Right cardiac atrium (tissue), 5 donors: ENCODE results near the gene CHTOP. TPM values are rescaled to one million over a fixed set of nuclear protein-coding genes. Genes with fewer than 3 reads are reported as not detected.

ENCODE experiments used
- ATAC-seq, 2 donors: fragments of 200-7000 bp; cut with Tn5 transposase; one replicate each; pipeline versions ENCODE4 v1.8.0 to v1.9.1; 2020; ENCODE audit warnings: moderate library complexity in 2 of 2, mild to moderate bottlenecking in 1 of 2
- DNase-seq, 3 donors: peaks; one replicate each; pipeline ENCODE4 v3.0.0-alpha.2; 2020
- H3K27ac ChIP-seq: one replicate; pipeline ENCODE4 v1.5.1; 2013; ENCODE audit warnings: mild to moderate bottlenecking, low read length, control low read depth, moderate library complexity
- H3K27me3 ChIP-seq: one replicate; pipeline ENCODE4 v1.6.1; 2013; ENCODE audit not compliant: control insufficient read depth, insufficient read depth
- H3K4me1 ChIP-seq: one replicate; pipeline ENCODE4 v1.6.1; 2013; ENCODE audit warnings: low read length; ENCODE audit not compliant: control insufficient read depth, insufficient read depth
- H3K4me3 ChIP-seq: one replicate; pipeline ENCODE4 v1.5.1; 2013; ENCODE audit warnings: low read length, control low read depth
- H3K9me3 ChIP-seq: one replicate; pipeline ENCODE4 v1.6.1; 2013; ENCODE audit warnings: low read length; ENCODE audit not compliant: control insufficient read depth
- WGBS: extraction: QIAGEN DNeasy Blood & Tissue Kit; methylation state at CpG from one replicate; pipeline ENCODE4 v1.1.7; 2013; 5-methylcytosine and 5-hydroxymethylcytosine counted together
- intact Hi-C, 4 donors: fragments of 100-400 bp; cut with DNase I; formaldehyde crosslinking; loops; one replicate each; pipeline versions ENCODE4 v1.11.0 to v1.14.0; 2022 to 2023
- polyA plus RNA-seq: library from polyadenylated mRNA; stranded (reverse); fragments of 200-250 nt; gene quantifications from one replicate; pipeline ENCODE4 v1.2.3, GENCODE V29; 2013
- total RNA-seq, 4 donors: library from RNA; stranded (reverse); fragmentation: NEBNext Ultra II Directional; extraction: Animal tissue kit (Norgen Biotek cat#: 25700); gene quantifications; one replicate each; pipeline ENCODE4 v1.2.1, GENCODE V29; 2021
- donor health status: healthy with polysubstance abuse.
- donor health status: DM: no; HTN: yes; CAD: no.
- donor health status: DM: no; HTN: no; CAD: no.
- donor health status: DM: no; HTN: yes; CAD: no; lungs with severe emphysema.
- donor health status: DM: yes; HTN: yes; CAD: no.

The CHTOP gene
- total and polyA plus RNA-seq, 5 donors, result 56.1 to 75.3 (median 65.0) TPM

DNA sequence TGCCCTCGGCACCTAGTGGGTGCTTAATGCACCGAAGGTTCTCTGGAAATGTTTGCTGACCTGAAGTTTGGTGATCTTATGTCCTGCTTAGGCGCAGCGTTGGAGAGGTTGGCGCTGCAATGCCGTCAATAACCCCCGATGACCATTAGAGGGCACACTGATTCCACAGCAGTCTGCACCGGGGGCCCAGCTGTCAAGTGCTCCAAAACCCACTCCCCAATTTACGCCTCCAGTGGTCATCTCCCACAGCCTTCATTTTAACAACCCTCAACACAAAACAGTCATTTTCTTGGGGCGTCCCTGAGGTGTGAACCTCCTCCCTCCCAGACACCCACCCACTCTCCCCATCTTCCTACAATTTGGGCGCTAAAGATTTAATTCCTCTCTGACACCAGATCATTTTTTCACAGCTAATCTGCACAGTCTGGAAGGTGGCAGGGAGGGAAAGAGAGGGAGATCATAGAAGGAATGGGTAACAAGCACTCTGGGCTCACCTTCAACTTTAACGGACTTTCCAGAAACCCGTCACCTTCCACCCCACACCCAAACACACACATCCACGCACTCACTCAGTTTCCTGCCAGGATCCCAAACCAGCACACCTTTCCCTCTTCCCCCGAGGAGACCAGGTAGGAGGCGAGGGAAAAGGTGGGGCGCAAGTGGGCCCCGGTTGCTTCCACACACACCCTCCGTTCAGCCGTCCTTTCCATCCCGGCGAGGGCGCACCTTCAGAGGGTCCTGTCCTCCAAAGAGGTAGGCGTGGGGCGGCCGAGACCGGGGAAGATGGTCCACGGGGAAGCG, 44.1 kb downstream of the CHTOP start:
- DNase-seq (peak; percentile 48 to 73 (median 70)), ATAC-seq (peak; percentile 66 to 72)
- H3K27me3 ChIP-seq, result no peaks in the 10 kb centered on the region
- H3K4me3 ChIP-seq, result peak overlapping the region; percentile 58
- 2% methylated on average over 29 of the region's 29 CpGs for WGBS
- H3K27ac ChIP-seq, result peak overlapping the region; percentile 46
- H3K9me3 ChIP-seq, result no peaks in the 10 kb centered on the region
- intact Hi-C loops, result loop anchor here (2.0 to 10.0 kb wide), 6 partner anchors 69 to 309 kb away; partner anchors contain the start of gene RAB13 (in 4 of the 4)
- peaks cover 2% of the 10 kb centered on the region for H3K4me1 ChIP-seq

- H3K27ac ChIP-seq, result peak within 1 kb of the TSS; percentile 71
- intact Hi-C loops, result loop anchor here (2.0 to 10.0 kb wide), 6 partner anchors 69 to 309 kb away; partner anchors contain the start of gene RAB13 (in 4 of the 4)
- DNase-seq, result peak; percentile 89 to 94 (median 91)
Observed at GRCh38 chr1:153678519-153679336, 44.9 kb downstream of the CHTOP start, which contains the start of gene NPR1. NPR1 (plus strand) TSS chr1:153678688; CDS start chr1:153679109, 421 bp downstream.

DNA sequence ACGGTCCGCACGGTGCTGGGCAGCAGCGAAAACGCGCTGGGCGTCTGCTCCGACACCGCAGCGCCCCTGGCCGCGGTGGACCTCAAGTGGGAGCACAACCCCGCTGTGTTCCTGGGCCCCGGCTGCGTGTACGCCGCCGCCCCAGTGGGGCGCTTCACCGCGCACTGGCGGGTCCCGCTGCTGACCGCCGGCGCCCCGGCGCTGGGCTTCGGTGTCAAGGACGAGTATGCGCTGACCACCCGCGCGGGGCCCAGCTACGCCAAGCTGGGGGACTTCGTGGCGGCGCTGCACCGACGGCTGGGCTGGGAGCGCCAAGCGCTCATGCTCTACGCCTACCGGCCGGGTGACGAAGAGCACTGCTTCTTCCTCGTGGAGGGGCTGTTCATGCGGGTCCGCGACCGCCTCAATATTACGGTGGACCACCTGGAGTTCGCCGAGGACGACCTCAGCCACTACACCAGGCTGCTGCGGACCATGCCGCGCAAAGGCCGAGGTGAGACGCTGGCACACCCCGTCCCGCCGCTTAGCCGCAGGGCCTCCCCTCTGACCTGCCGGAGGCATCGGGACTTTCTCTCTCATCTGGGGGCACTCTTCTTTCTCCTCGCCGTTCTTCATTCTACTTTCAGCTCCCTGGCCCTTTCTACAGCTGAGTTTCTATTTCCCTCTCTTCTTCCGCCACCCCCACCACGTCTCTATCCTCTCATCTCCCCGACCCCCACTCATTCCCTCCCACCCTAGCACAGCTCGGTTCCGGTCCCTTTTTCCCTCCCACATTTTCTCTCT, 45.7 kb downstream of the CHTOP start:
- Histone ChIP-seq H3K4me1 (peaks cover 2% of the 10 kb centered on the region), H3K9me3 (no peaks in the 10 kb centered on the region), H3K4me3 (peak overlapping the region; percentile 58), H3K27me3 (no peaks in the 10 kb centered on the region), H3K27ac (peak overlapping the region; percentile 6)
- 2% methylated on average over 73 of the region's 73 CpGs for WGBS
- peak in 2 of 3 donors; percentile 70 to 77 for DNase-seq
- intact Hi-C loops, result loop anchor here (2.0 to 10.0 kb wide), 6 partner anchors 68 to 308 kb away; partner anchors contain the start of gene RAB13 (in 4 of the 4)
- peak; percentile 49 to 50 for ATAC-seq

More at GRCh38 chr1:153678519-153679336, 44.9 kb downstream of the CHTOP start, which contains the start of gene NPR1:
- ATAC-seq, result peak; percentile 87 to 91
- peak within 1 kb of the TSS; percentile 58 for H3K4me3 ChIP-seq
- H3K4me1 ChIP-seq, result peaks cover 2% of the 10 kb centered on the region
- 1% methylated on average over 78 of the region's 78 CpGs for WGBS
- no peaks in the 10 kb centered on the region for H3K9me3 ChIP-seq
- no peaks in the 10 kb centered on the region for H3K27me3 ChIP-seq

- Histone ChIP-seq H3K27ac (no peak overlapping the region), H3K27me3 (no peaks in the 10 kb centered on the region), H3K9me3 (no peaks in the 10 kb centered on the region), H3K4me1 (peaks cover 2% of the 10 kb centered on the region), H3K4me3 (peak overlapping the region; percentile 58)
- DNase-seq (no peak), ATAC-seq (peak; percentile 1 to 3)
- 16% methylated on average over 10 of the region's 10 CpGs for WGBS
- intact Hi-C loops, result loop anchor here in 1 of 4 donors (5.0 kb wide), 1 partner anchor 67 kb away; no protein-coding TSS in a partner anchor
Observed at GRCh38 chr1:153680120-153680403, 46.2 kb downstream of the CHTOP start.

DNA sequence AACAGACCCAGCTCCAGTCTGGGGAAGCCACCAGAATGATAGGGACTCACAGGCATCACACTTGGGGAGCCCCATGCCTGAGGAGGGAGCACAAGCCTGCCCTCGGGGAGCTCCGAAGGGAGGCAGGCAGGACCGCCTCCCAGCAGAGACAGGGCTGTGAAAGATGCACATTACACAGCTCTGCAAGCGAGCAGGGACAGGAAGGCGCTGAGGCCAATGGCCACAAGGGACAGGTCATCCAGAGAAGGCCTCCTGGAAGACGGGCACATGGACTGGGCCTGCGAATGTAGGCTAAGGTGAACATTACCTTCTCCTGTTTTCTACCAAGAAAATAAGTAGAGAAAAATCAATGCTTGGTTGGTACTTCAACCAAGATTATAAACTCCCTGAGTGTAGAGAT, 48.9 kb downstream of the CHTOP start:
- ATAC-seq (no peak), DNase-seq (no peak)
- no peaks in the 10 kb centered on the region for H3K27me3 ChIP-seq
- no peaks in the 10 kb centered on the region for H3K9me3 ChIP-seq
- no peak overlapping the region for H3K27ac ChIP-seq
- intact Hi-C loops, result loop anchor here in 1 of 4 donors (5.0 kb wide), 1 partner anchor 65 kb away; no protein-coding TSS in a partner anchor
- 84% methylated on average over 7 of the region's 7 CpGs for WGBS
- no peak overlapping the region for H3K4me3 ChIP-seq
- peaks cover 2% of the 10 kb centered on the region for H3K4me1 ChIP-seq

- Histone ChIP-seq H3K27me3 (no peaks in the 10 kb centered on the region), H3K4me3 (no peak overlapping the region), H3K4me1 (peaks cover 2% of the 10 kb centered on the region), H3K9me3 (no peaks in the 10 kb centered on the region), H3K27ac (no peak overlapping the region)
- DNase-seq (no peak), ATAC-seq (peak; percentile 20 to 22)
- 74% methylated on average over 5 of the region's 5 CpGs for WGBS
- intact Hi-C loops, result loop anchor here in 1 of 4 donors (5.0 kb wide), 1 partner anchor 63 kb away; no protein-coding TSS in a partner anchor
Observed at GRCh38 chr1:153683854-153684253, 50.0 kb downstream of the CHTOP start.

GRCh38 chr1:153684892-153685291, 51.0 kb downstream of the CHTOP start:
- H3K9me3 ChIP-seq, result no peaks in the 10 kb centered on the region
- DNase-seq, result no peak
- no peak overlapping the region for H3K27ac ChIP-seq
- H3K27me3 ChIP-seq, result no peaks in the 10 kb centered on the region
- 91% methylated on average over 12 of the region's 12 CpGs for WGBS
- H3K4me3 ChIP-seq, result no peak overlapping the region
- H3K4me1 ChIP-seq, result peaks cover 2% of the 10 kb centered on the region
- intact Hi-C loops, result loop anchor here in 2 of 4 donors (5.0 kb wide), 2 partner anchors 52 to 62 kb away; no protein-coding TSS in a partner anchor
- ATAC-seq, result no peak

DNA sequence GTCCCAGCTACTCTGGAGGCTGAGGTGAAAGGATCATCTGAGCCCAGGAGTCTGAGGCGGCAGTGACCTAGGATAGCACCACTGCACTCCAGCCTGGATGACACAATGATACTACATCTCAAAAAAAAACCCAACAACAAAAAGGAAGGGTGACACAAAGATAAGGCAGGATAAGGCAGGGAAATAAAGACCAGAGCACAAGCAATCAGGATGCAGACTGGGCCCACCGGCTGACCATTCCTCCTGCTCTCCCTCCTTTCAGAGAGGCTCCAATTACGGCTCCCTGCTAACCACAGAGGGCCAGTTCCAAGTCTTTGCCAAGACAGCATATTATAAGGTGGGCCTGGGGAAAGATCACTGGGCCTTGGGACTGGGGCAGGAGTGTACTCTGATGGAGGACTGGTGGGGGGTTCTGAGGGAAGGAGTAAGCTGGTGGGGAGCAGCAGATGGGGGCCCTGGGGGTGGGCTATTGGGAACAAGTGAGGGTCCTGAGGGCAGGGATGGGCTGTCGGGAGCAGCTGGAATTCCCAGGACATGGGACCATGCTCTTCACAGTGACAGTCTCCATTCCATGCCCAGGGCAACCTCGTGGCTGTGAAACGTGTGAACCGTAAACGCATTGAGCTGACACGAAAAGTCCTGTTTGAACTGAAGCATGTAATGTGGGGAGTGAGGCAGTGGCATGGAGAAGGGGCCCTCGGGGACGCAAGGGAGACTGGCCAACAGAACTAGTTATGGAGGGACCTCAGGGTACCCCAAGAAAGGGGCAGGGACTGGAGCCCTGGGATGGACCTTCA, 51.9 kb downstream of the CHTOP start:
- WGBS, result 81% methylated on average over 11 of the region's 11 CpGs
- Histone ChIP-seq H3K4me3 (no peak overlapping the region), H3K27me3 (no peaks in the 10 kb centered on the region), H3K9me3 (no peaks in the 10 kb centered on the region), H3K27ac (no peak overlapping the region), H3K4me1 (peaks cover 2% of the 10 kb centered on the region)
- DNase-seq, result no peak
- intact Hi-C loops, result loop anchor here in 1 of 4 donors (5.0 kb wide), 1 partner anchor 52 kb away; no protein-coding TSS in a partner anchor
- no peak for ATAC-seq

- DNase-seq, result no peak
- Histone ChIP-seq H3K27me3 (no peaks in the 10 kb centered on the region), H3K9me3 (no peaks in the 10 kb centered on the region), H3K4me3 (no peak overlapping the region), H3K4me1 (no peaks in the 10 kb centered on the region), H3K27ac (no peak overlapping the region)
- 87% methylated on average over 16 of the region's 16 CpGs for WGBS
- no peak for ATAC-seq
- intact Hi-C loops, result loop anchor here in 1 of 4 donors (5.0 kb wide), 1 partner anchor 50 kb away; no protein-coding TSS in a partner anchor
Observed at GRCh38 chr1:153687346-153688125, 53.7 kb downstream of the CHTOP start.
